NT2/D1 (cell line): ENCODE measurements around the gene WASHC4.

ENCODE experiments used
- DNase-seq: peaks from one replicate; pipeline ENCODE4 v3.0.0-alpha.2; 2011; ENCODE audit warnings: low read depth, low spot score
- H3K27me3 ChIP-seq: 2 replicates; pipeline ENCODE4 v1.6.0; 2011; ENCODE audit warnings: mild to moderate bottlenecking; ENCODE audit not compliant: insufficient read length, insufficient read depth
- H3K36me3 ChIP-seq: 2 replicates; pipeline ENCODE4 v1.6.1; 2011; ENCODE audit warnings: mild to moderate bottlenecking, low read length, mixed read lengths; ENCODE audit not compliant: insufficient read depth, insufficient read length
- H3K4me1 ChIP-seq: 2 replicates; pipeline ENCODE4 v1.5.1; 2011; ENCODE audit not compliant: insufficient read depth, insufficient read length
- H3K4me3 ChIP-seq: 2 replicates; pipeline ENCODE4 v1.5.1; 2011; ENCODE audit warnings: low read depth; ENCODE audit not compliant: insufficient read length
- H3K9ac ChIP-seq: 2 replicates; pipeline ENCODE4 v1.6.0; 2011; ENCODE audit warnings: low read depth; ENCODE audit not compliant: insufficient read length
- H3K9me3 ChIP-seq: 2 replicates; pipeline ENCODE4 v1.5.1; 2011; ENCODE audit warnings: mild to moderate bottlenecking, low read length; ENCODE audit not compliant: insufficient read depth
- SUZ12 ChIP-seq: IDR thresholded peaks from 2 replicates; pipeline ENCODE4 v1.6.1; 2011; ENCODE audit not compliant: insufficient read length, insufficient read depth; ENCODE audit errors: extremely low read depth
- YY1 ChIP-seq: IDR thresholded peaks from 2 replicates; pipeline ENCODE4 v1.6.1; 2011; ENCODE audit not compliant: insufficient read length, insufficient read depth
- ZNF274 ChIP-seq: IDR thresholded peaks from 2 replicates; pipeline ENCODE4 v1.6.1; 2011; ENCODE audit warnings: mild to moderate bottlenecking, low read depth, low read length

The WASHC4 gene, protein sequence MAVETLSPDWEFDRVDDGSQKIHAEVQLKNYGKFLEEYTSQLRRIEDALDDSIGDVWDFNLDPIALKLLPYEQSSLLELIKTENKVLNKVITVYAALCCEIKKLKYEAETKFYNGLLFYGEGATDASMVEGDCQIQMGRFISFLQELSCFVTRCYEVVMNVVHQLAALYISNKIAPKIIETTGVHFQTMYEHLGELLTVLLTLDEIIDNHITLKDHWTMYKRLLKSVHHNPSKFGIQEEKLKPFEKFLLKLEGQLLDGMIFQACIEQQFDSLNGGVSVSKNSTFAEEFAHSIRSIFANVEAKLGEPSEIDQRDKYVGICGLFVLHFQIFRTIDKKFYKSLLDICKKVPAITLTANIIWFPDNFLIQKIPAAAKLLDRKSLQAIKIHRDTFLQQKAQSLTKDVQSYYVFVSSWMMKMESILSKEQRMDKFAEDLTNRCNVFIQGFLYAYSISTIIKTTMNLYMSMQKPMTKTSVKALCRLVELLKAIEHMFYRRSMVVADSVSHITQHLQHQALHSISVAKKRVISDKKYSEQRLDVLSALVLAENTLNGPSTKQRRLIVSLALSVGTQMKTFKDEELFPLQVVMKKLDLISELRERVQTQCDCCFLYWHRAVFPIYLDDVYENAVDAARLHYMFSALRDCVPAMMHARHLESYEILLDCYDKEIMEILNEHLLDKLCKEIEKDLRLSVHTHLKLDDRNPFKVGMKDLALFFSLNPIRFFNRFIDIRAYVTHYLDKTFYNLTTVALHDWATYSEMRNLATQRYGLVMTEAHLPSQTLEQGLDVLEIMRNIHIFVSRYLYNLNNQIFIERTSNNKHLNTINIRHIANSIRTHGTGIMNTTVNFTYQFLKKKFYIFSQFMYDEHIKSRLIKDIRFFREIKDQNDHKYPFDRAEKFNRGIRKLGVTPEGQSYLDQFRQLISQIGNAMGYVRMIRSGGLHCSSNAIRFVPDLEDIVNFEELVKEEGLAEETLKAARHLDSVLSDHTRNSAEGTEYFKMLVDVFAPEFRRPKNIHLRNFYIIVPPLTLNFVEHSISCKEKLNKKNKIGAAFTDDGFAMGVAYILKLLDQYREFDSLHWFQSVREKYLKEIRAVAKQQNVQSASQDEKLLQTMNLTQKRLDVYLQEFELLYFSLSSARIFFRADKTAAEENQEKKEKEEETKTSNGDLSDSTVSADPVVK

DNA sequence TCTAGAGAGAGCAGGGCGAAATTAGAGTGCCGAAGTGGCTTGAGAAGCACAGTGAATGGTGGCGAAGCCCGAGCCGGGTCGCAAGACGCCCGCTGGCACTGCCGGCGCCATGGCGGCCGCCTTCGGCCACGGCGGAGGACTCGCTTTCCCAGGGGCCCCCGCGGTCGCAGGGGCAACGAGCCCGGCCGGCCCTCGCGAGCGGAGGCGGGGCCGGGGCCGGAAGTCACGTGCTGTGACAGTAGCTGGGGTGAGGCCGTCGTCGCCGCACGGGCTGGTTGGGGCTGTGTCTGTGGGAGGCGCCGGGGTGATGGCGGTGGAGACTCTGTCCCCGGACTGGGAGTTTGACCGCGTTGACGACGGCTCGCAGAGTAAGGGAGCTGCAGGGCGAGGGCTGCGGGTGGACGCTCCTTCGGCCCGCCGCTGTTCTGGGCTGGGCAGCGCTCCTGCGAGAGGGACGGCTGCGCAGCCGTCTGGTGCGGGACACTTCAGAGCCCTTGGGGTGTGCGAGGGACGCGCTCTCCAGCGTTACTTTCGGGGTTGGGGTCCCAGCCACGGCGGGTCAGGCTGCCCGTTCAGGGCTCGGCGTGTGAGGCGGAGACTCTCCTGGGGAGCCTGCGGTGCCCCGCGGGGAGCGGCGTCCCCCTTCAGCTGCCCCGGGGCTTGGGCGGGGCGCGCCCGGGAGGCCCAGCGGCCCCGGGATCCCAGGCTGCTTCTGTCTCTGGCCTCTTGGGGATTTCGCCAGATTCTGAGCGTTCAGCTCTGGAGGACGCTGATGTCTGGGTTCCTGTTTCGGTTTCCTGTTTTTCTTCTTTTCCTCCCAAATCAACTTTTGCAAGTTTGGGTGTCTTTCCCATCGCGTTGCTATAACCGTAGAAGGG is at the start of gene WASHC4:
TSS of gene WASHC4 (plus strand) at position 238 of the 878 bp plus-strand sequence. CDS start at position 308, 70 bp downstream.
- H3K9ac ChIP-seq, result peak within 1 kb of the TSS; percentile 96
- no peaks in the 10 kb centered on the region for H3K4me1 ChIP-seq
- DNase-seq, result peak; percentile 93
- peaks cover 18% of the 10 kb centered on the region for H3K36me3 ChIP-seq
- H3K9me3 ChIP-seq, result 0 out of 2 replicates have a peak, but pooled peaks cover 13% of the 10 kb centered on the region
- H3K4me3 ChIP-seq, result peak within 1 kb of the TSS; percentile 98
- peaks cover 15% of the 10 kb centered on the region for H3K27me3 ChIP-seq
- TF ChIP-seq YY1, result peak; percentile 88
- no peak for TF ChIP-seq ZNF274

DNA sequence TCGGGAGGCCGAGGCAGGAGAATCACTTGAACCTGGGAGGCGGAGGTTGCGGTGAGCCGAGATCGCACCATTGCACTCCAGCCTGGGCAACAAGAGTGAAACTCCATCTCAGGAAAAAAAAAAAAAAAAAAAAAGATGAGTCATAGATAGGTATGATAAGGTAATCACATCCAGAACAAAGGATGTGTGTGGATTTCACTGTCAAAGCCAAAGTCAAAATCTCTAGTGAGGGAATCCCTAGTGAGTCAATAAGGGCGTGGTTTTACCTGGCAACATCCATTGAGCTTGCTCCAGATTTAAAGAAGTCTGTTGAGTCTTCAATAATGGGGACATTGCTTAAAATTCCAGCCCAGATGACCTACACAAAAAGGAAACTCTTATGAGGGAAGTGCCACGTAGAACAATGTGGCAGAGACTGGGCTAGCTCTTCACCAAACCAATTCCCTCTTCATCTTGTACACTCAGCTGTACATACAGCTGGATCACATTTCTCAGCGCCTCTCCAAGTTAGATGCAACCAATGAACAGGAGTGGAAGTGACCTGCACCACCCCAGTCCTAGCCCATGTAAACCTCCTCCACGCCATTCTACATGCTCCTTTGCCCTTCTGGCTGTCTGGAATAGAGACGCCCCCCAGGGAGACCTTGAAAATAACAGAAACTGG is 46.7 kb upstream of the WASHC4 start:
- peaks cover 12% of the 10 kb centered on the region for H3K36me3 ChIP-seq

DNA sequence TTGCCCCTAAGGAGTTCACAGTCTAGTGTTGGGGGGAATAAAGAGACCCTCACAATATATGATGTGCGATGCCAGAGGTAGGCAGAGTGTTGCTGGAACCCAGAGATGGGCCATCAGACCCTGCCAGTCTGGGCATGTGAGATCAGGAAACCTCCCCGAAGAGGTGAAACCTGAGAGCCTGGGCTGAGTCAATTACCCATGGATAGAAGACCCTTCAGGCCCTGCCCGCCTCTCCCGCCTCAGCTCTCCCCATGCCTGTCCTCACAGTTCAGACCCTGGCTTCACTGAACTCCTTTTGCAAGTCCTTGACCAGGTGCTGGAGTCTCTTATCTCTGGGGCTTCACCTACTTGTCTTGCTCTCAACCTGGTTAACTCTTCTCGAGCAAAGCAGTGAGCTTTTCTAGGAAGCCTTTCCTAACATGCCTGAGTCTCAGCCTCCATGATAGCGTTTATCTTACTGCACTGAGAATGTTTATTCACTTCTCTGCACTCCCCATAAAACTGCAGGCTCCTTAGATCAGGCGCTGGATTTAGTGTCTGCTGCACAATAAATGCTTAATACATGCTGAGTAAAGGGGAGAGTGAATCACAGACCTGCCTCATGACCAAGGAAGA is 42.9 kb upstream of the WASHC4 start:
- peaks cover 15% of the 10 kb centered on the region for H3K36me3 ChIP-seq
- no peak for DNase-seq
- no peak overlapping the region for H3K4me3 ChIP-seq
- no peaks in the 10 kb centered on the region for H3K27me3 ChIP-seq
- no peak overlapping the region for H3K9ac ChIP-seq
- no peaks in the 10 kb centered on the region for H3K9me3 ChIP-seq
- H3K4me1 ChIP-seq, result no peaks in the 10 kb centered on the region
- TF ChIP-seq SUZ12 (no peak), YY1 (no peak), ZNF274 (no peak)

More for the DNA sequence above, 46.7 kb upstream of the WASHC4 start:
- DNase-seq, result no peak
- TF ChIP-seq YY1 (no peak), SUZ12 (no peak), ZNF274 (no peak)
- Histone ChIP-seq H3K4me3 (no peak overlapping the region), H3K9ac (no peak overlapping the region), H3K4me1 (no peaks in the 10 kb centered on the region), H3K9me3 (peaks cover 13% of the 10 kb centered on the region), H3K27me3 (no peaks in the 10 kb centered on the region)

DNA sequence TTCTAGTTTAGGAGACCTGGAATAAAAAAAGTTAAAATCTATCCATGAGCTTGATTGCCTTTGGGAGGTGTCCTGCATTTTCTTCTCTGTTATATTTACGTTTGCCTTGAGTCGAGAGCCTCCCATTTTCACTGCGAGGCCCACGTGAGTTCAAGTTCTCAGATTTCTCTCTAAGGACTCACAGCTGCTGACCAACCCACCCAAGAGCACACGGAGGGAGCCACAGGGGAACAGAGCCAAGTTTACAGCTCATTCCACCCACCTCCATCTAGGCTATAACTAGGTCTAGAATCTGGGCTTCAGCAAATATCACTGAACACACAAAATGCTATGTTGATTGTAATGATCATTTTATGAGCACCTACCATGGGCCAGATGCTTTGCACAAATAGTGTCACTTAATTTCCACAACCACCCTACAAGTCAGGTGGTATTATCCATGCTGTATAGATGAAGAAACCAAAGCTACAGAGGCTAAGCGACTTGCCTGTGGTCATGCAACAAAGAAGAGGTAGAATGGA is 40.0 kb upstream of the WASHC4 start:
- DNase-seq, result no peak
- Histone ChIP-seq H3K27me3 (no peaks in the 10 kb centered on the region), H3K9ac (no peak overlapping the region), H3K9me3 (no peaks in the 10 kb centered on the region), H3K4me1 (no peaks in the 10 kb centered on the region), H3K36me3 (peaks cover 10% of the 10 kb centered on the region), H3K4me3 (no peak overlapping the region)
- TF ChIP-seq ZNF274 (no peak), YY1 (no peak), SUZ12 (no peak)

DNA sequence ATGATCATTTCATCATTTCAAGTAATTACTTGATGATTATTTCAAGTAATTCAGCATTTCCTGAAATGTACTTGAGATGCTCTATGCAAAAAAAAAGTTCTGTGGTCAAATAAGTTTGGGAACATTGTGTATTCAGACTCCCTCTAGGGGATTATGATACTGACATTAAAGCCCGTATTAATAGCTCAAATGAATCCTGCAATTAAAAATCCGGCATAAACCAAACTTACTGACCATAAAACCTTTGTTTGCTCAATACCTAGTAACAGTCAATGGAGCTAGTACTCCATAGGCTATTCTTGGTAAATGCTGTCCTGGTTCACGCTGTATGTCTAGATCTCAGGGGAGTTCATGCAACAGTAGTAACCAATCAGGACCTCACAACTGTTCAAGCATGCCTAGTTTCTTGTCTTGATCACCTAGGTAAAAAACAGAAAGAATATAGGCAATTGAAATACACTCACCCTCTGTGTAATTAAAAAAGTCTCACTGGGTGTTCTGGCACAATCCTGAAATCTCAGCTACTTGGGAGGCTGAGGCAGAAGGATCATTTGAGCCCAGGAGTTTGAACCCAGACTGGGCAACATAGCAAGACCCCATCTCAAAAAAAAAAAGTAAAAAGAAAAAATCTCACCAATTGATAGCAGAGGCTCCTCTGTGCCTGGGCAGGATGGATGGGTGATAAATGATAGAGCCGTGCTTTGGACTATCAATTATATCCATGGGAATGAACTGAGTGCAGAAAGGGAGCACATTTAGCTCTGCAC is 37.4 kb upstream of the WASHC4 start:
- TF ChIP-seq SUZ12 (no peak), ZNF274 (no peak), YY1 (no peak)
- DNase-seq, result no peak
- Histone ChIP-seq H3K9me3 (no peaks in the 10 kb centered on the region), H3K27me3 (no peaks in the 10 kb centered on the region), H3K4me3 (no peak overlapping the region), H3K36me3 (peaks cover 6% of the 10 kb centered on the region), H3K9ac (no peak overlapping the region), H3K4me1 (no peaks in the 10 kb centered on the region)
